HG03175 (cell line): ENCODE results near the gene DAPP1.
A peak's percentile ranks its signal among the peaks of the same experiment; 100 is the strongest.

Experiments
- ATAC-seq: cut with Tn5 transposase; IDR thresholded peaks from one replicate; pipeline ENCODE4 v1.9.1; 2021; ENCODE audit warnings: mild to moderate bottlenecking, moderate library complexity; ENCODE audit not compliant: unreplicated experiment

The DAPP1 gene

DNA sequence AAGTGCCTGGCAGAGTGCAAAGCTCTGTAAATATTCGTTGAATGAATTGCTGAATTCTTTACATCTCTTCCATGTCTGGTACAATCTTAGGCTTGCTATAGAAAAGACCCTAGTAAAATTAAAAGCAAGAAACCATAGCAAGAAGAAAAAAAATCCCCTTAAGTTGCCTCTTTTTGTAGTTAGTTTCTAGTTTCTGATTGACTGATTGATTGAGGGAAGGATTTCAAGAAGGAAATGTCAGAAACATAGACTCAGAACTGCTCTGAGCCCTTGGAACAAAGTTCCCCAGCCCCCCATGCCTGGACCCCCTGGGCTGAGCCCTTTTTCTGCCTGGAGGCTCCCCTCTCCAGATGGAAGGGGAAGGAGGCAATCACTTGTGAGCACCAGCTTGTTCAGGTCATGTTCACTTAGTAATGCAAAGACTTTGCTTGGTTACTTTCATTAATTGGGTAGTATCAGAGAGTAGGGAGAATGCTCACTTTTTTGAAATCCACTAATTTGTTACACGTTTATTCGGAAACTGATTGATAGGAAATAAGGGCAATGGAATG, 35.6 kb downstream of the DAPP1 start:
- no peak for ATAC-seq

GRCh38 chr4:99853190-99853589, 36.6 kb downstream of the DAPP1 start:
- no peak for ATAC-seq

DNA sequence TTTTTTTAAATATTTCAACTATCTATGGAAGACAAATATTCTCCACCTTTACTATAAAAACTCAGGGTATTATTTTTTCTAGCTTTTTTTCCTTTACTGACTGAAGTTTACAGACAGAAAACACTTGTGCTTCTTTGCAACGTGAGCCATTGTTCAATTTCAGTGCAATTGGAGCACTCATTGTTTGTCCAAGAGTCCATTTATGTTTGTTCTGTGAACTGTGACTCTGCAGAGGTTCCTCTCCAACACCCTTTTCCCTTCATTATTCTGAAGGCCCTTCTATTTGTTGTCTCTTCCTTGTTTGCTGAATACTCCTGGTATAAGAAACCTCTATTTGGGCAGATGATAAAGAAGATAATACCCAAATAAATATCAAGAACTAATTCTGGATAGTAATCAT, 37.4 kb downstream of the DAPP1 start:
- ATAC-seq: no peak

- ATAC-seq: peak; percentile 53
These were observed 39.1 kb downstream of the DAPP1 start for GRCh38 chr4:99855678-99856077.

DNA sequence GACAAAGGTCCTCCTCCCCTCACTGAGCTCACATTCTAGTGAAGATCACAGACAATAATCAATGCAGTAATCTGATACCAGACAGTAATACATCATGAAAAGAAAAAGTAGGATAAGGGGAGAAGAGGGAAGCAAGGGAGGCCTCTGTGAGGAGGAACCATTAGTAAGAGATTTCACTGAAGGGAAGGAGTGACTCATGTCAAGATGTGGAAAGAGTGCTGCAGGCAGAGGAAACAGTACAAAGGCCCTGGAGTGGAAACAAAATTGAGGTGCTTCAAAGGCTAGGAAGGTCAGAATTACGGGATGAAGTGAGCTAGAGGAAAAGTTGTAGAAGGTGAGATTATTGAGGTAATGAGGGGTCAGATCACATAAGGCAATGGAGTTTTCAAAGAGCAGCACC, 39.5 kb downstream of the DAPP1 start:
- ATAC-seq: no peak

DNA sequence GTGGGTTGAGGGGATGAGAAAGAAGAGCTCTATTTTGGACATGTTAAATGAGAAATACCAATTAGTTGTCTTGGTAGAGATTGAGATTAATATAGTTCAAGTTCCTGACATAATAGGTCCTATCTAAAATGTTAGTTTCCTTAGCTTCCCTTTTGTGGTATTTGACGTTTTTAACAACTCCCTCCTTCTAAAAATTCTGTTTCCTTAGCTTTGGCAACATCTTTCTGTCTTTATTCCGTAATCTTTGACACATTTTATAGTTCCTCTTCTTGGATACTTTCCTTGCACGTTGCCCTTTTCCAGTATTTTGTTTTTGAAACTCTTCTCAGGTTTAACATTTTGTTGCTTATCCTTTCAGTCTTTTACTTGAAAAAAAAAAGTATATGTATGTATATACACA, 40.7 kb downstream of the DAPP1 start:
- no peak for ATAC-seq

GRCh38 chr4:99859618-99860017, 43.0 kb downstream of the DAPP1 start:
- ATAC-seq: peak; percentile 64

GRCh38 chr4:99860521-99860920, 43.9 kb downstream of the DAPP1 start:
- ATAC-seq: no peak

- peak; percentile 56 for ATAC-seq
These were observed 44.7 kb downstream of the DAPP1 start for GRCh38 chr4:99861120-99861905.

- no peak for ATAC-seq
These were observed 47.2 kb downstream of the DAPP1 start for GRCh38 chr4:99863804-99864203.

GRCh38 chr4:99868126-99868596, 51.5 kb downstream of the DAPP1 start:
- ATAC-seq: no peak

- no peak for ATAC-seq
These were observed 55.9 kb downstream of the DAPP1 start for GRCh38 chr4:99872570-99872969.

- ATAC-seq: no peak
These were observed 58.4 kb downstream of the DAPP1 start for GRCh38 chr4:99875071-99875470.

GRCh38 chr4:99876946-99877345, 60.3 kb downstream of the DAPP1 start:
- no peak for ATAC-seq

DNA sequence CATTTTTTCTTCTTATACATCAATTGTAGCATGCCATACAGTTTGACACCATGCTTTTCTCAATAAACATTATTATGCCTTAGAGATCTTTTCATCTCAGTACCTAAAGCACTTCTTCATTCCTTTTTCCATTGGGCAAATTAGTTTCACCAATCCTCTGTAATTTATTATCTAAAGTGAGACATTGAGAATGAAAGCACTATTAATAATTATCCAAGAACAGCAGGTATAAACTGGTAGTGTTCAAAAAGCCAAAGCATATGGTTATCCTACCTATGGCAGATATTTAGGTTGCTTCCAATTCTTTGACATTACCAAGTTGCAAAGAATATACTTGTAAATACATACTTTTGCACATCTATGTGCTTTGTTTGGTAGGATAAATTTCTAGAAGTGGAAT, 62.0 kb downstream of the DAPP1 start:
- ATAC-seq: peak; percentile 55

- no peak for ATAC-seq
These were observed 62.8 kb downstream of the DAPP1 start for GRCh38 chr4:99879458-99879857.

- ATAC-seq: peak; percentile 64
These were observed 68.5 kb downstream of the DAPP1 start for GRCh38 chr4:99885063-99885664.

DNA sequence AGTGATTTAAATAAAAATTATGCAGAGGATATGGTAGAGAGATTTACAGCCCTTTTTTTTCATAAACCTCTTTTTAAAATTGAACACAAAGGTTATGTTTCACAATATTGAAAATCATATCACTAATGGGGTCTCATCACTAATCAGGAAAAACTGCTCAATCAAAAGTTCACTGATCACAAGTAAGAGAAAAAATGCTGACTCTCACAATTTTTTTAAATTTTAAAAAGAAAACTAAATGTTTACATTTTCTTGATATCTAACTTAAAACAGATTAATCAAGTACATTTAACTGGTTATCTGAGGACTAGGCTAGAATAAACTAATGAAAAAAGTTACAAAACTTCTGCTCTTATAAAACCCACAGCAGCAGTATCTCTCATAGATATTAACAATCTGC, 69.1 kb downstream of the DAPP1 start:
- no peak for ATAC-seq

DNA sequence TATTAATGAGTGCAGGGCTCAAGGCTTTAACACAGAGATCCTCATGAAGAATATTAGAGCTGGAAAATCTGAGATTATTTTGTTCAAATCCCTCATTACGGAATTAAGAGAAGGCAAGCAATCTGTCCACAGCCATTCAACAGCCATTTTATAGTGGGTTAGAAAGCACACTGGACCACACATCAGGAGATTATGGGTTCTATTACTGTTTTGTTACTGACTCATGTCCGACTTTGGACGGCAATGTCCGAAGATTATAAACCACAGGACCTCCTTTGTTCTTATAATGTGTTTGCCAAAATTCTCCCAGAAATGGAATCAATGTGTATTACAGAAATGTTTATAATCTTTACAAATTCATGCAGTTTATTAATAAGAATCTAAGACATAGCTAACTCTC, 69.5 kb downstream of the DAPP1 start:
- ATAC-seq: no peak

DNA sequence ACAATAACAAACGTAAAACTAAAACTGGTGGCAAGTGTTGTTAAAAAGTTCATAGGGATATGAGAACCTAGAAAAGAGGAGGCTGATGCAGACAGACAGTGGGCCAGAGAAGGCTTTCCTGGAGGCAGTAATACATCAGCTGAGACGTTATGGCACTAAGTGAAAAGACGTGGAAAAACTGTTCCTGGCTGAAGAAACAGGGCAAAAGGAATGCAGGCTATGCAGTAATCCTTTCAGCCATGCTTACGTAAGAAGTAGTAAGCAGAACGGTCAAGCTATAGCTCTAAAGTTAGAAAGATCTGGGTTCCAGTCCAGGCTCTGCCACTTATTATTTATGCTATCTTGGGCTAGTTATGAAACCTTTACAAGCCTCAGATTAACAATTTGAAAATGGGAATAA, 71.2 kb downstream of the DAPP1 start:
- ATAC-seq: no peak

DNA sequence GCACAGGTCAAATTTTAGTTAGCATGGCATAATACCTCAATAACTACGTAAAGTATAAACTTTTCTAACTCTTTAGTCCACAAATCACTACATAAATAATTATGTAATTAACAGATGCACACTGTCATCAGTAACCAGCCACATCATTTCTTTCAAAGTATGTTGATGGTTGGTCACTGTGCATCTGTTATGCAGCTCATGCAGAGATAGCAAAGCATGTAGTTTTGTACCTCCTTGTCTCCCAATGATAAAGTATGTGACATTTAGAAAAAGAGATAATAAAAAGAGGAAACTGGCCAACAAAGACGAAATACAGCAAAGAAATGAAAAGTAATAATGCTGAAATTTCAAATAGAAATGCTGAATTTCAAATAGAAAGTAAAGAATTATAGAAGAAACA, 74.7 kb downstream of the DAPP1 start:
- no peak for ATAC-seq

- ATAC-seq: no peak
These were observed 76.4 kb downstream of the DAPP1 start for GRCh38 chr4:99893029-99893428.
